Esophagus muscularis mucosa (tissue), 4 donors: ENCODE measurements around the gene APOF. TPM values are rescaled to one million over a fixed set of nuclear protein-coding genes. Genes with fewer than 3 reads are reported as not detected.

Experiments
- DNase-seq: peaks from one replicate; pipeline ENCODE4 v3.0.0-alpha.2; 2017; ENCODE audit errors: extremely low spot score
- H3K27ac ChIP-seq, 4 donors: fragments of 200-600 bp; sonication (generic); replicated peaks in 1 of 4; 1 replicate in 3 of 4; 2 replicates in 1 of 4; pipeline ENCODE4 v1.5.1; 2016 to 2019; ENCODE audit warnings: mild to moderate bottlenecking in 1 of 4
- H3K27me3 ChIP-seq, 4 donors: fragments of 200-600 bp; sonication (generic); one replicate each; pipeline versions ENCODE4 v1.5.1 to v1.6.0; 2016 to 2019
- H3K36me3 ChIP-seq, 4 donors: fragments of 200-600 bp; sonication (generic); one replicate each; pipeline ENCODE4 v1.5.1; 2016 to 2019
- H3K4me1 ChIP-seq, 4 donors: fragments of 200-600 bp; sonication (generic); one replicate each; pipeline ENCODE4 v1.5.1; 2016 to 2019
- H3K4me3 ChIP-seq, 4 donors: fragments of 200-600 bp; sonication (generic); 1 replicate in 2 of 4; 2 replicates in 2 of 4; pipeline ENCODE4 v1.5.1; 2016 to 2019; ENCODE audit warnings: mild to moderate bottlenecking in 4 of 4, moderate library complexity in 1 of 4
- H3K9me3 ChIP-seq, 4 donors: fragments of 200-600 bp; sonication (generic); 1 replicate in 3 of 4; 2 replicates in 1 of 4; pipeline ENCODE4 v1.5.1; 2016 to 2019
- CTCF ChIP-seq, 3 experiments: fragments of 200-600 bp in 2 of 3; fragments of 450-650 bp in 1 of 3; sonication (generic) in 2 of 3; IDR thresholded peaks; one replicate each; pipeline ENCODE4 v1.5.1; 2017 to 2019; ENCODE audit warnings: antibody characterized with exemption in 3 of 3, mild to moderate bottlenecking in 2 of 3, moderate library complexity in 1 of 3
- EP300 ChIP-seq: sonication (generic); formaldehyde crosslinking; IDR thresholded peaks from one replicate; pipeline ENCODE4 v1.6.1; 2017; ENCODE audit warnings: antibody characterized with exemption
- POLR2A ChIP-seq: fragments of 450-650 bp; IDR thresholded peaks from one replicate; pipeline ENCODE4 v1.6.1; 2017; ENCODE audit warnings: antibody characterized with exemption, moderate library complexity, mild to moderate bottlenecking, low read depth
- POLR2AphosphoS5 ChIP-seq, 2 donors: sonication (generic); formaldehyde crosslinking; IDR thresholded peaks; one replicate each; pipeline ENCODE4 v1.6.1; 2017; ENCODE audit warnings: antibody characterized with exemption in 2 of 2
- WGBS: methylation state at CpG from one replicate; pipeline ENCODE4 v1.1.5; 2018; 5-methylcytosine and 5-hydroxymethylcytosine counted together
- intact Hi-C: fragments of 100-400 bp; cut with DNase I; formaldehyde crosslinking; loops from one replicate; pipeline ENCODE4 v1.15.1; 2023
- small RNA-seq, 3 donors: library from RNA; depleted of rRNA; stranded (forward); fragments of <200 nt; gene quantifications; one replicate each; pipeline ENCODE3, GENCODE V24; 2016
- total RNA-seq, 4 donors: library from RNA; depleted of rRNA; stranded (reverse); fragments of >200 nt; gene quantifications; one replicate each; pipeline versions ENCODE4 v1.1.0 to v1.2.1, GENCODE V29; 2016

The APOF gene
- total RNA-seq, 4 donors from 2014 or later, result not detected

DNA sequence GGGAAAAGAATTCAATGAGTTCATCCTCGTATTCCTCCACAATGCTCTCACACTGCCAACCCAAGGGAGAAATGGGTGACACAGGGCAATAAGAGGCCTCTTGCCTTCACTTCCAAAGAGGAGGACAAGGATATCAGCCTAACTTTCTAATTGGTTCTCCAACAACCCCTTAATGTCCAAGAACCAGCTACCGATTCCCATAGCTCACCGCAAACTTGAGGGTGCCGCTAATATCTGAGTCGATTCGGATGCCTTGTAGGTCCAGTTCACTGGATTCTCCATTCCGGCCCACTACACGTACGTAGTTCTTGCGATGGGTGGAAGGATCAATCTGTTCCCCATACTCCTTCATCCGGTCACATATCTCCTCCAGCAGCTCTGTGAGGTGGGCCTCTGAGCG is 51.7 kb downstream of the APOF start:
- Histone ChIP-seq H3K9me3 (no peaks in the 10 kb centered on the region), H3K4me3 (no peak overlapping the region), H3K27me3 (no peaks in the 10 kb centered on the region), H3K4me1 (peaks cover 9 to 14% (median 11%) of the 10 kb centered on the region in 4 donors), H3K36me3 (peaks cover 5 to 79% (median 63%) of the 10 kb centered on the region in 4 donors), H3K27ac (no peak overlapping the region)
- no peak for DNase-seq
- intact Hi-C loops, result no loop called here
- 93% methylated on average over 12 of the region's 12 CpGs for WGBS
- no peak for TF ChIP-seq CTCF (IDR thresholded peaks at IDR 0.05)
- no peak for TF ChIP-seq POLR2A
- no peak for TF ChIP-seq EP300
- no peak for TF ChIP-seq POLR2AphosphoS5 (IDR thresholded peaks at IDR 0.05)

Small RNA genes lying within 50 kb of the gene (small RNA-seq; reads per million reads assigned to genes)
- gene RNU7-40P, result 0 reads per million in 3 donors

Other genes starting within 250 kb of the APOF start
- 1,000 to 10,000 TPM; 1,962 to 4,166 (median 3,502) TPM for gene RPL41, start 246.2 kb downstream of the APOF start, total RNA-seq
- gene ZC3H10, start 244.6 kb downstream of the APOF start, total RNA-seq, result 1 to 10 TPM; 5.0 to 7.9 (median 6.6) TPM
- 100 to 1,000 TPM; 151 to 245 (median 214) TPM for gene ESYT1, start 234.6 kb downstream of the APOF start, total RNA-seq
- 10 to 100 TPM; 28.5 to 39.4 (median 33.6) TPM for gene MYL6B, start 210.3 kb downstream of the APOF start, total RNA-seq
- gene MYL6, start 204.5 kb downstream of the APOF start, total RNA-seq, result 1,000 to 10,000 TPM; 5,145 to 8,531 (median 5,986) TPM
- 100 to 1,000 TPM in 2 of 4 donors, 10 to 100 TPM in 2; 62.1 to 111 (median 94.3) TPM for gene SMARCC2, start 173.4 kb downstream of the APOF start, total RNA-seq
- gene RNF41, start 140.9 kb downstream of the APOF start, total RNA-seq, result 100 to 1,000 TPM in 3 of 4 donors, 10 to 100 TPM in 1; 64.4 to 165 (median 109) TPM
- gene NABP2, start 138.5 kb downstream of the APOF start, total RNA-seq, result 10 to 100 TPM; 27.0 to 36.4 (median 30.9) TPM
- gene SLC39A5, start 132.8 kb downstream of the APOF start, total RNA-seq, result not detected
- gene ANKRD52, start 104.5 kb downstream of the APOF start, total RNA-seq, result 10 to 100 TPM; 13.8 to 31.5 (median 19.6) TPM
- gene COQ10A, start 95.9 kb downstream of the APOF start, total RNA-seq, result 10 to 100 TPM; 12.4 to 22.8 (median 15.7) TPM
- 100 to 1,000 TPM in 3 of 4 donors, 10 to 100 TPM in 1; 91.8 to 155 (median 111) TPM for gene CS, start 62.5 kb downstream of the APOF start, total RNA-seq
- 10 to 100 TPM; 48.8 to 61.5 (median 50.3) TPM for gene CNPY2, start 46.9 kb downstream of the APOF start, total RNA-seq
- 10 to 100 TPM; 14.1 to 34.5 (median 24.4) TPM for gene PAN2, start 28.9 kb downstream of the APOF start, total RNA-seq
- gene IL23A, start 24.0 kb downstream of the APOF start, total RNA-seq, result not detected
- 10 to 100 TPM; 55.7 to 78.9 (median 68.2) TPM for gene STAT2, start 2.8 kb downstream of the APOF start, total RNA-seq
- gene TIMELESS, start 86.6 kb upstream of the APOF start, total RNA-seq, result 1 to 10 TPM; 2.3 to 4.1 (median 2.4) TPM
- not detected for gene MIP, start 91.8 kb upstream of the APOF start, total RNA-seq
- gene SPRYD4, start 105.7 kb upstream of the APOF start, total RNA-seq, result 1 to 10 TPM; 1.4 to 2.2 (median 1.9) TPM
- 1 to 10 TPM in 1 of 4 donors, under 1 TPM in 2, not detected in 1; 0.97 to 1.0 (median 0.99) TPM for gene GLS2, start 125.3 kb upstream of the APOF start, total RNA-seq
- 10 to 100 TPM; 31.6 to 49.4 (median 40.4) TPM for gene RBMS2, start 159.0 kb upstream of the APOF start, total RNA-seq